Smooth muscle cell (in vitro differentiated cells): ENCODE measurements around the gene REPIN1. TPM values are rescaled to one million over a fixed set of nuclear protein-coding genes. Genes with fewer than 3 reads are reported as not detected.

Experiments
- DNase-seq: peaks from one replicate; lab custom pipeline; 2025; ENCODE audit not compliant: unreplicated experiment; lab: John Stamatoyannopoulos, UW
- H2AFZ ChIP-seq: fragments of 200-600 bp; sonication (generic); 2 replicates; pipeline ENCODE4 v1.6.0; 2016; ENCODE audit warnings: antibody characterized with exemption, low read depth, mild to moderate bottlenecking
- H3F3A ChIP-seq: fragments of 200-600 bp; sonication (generic); 2 replicates; pipeline ENCODE4 v1.6.0; 2017; ENCODE audit warnings: antibody characterized with exemption, low read depth
- H3K27ac ChIP-seq: fragments of 200-600 bp; sonication (generic); 2 replicates; pipeline ENCODE4 v1.5.1; 2016; ENCODE audit warnings: low read depth, mild to moderate bottlenecking
- H3K27me3 ChIP-seq: fragments of 200-600 bp; sonication (generic); 2 replicates; pipeline ENCODE4 v1.6.1; 2016; ENCODE audit warnings: low read depth, mild to moderate bottlenecking
- H3K36me3 ChIP-seq: fragments of 200-600 bp; sonication (generic); 2 replicates; pipeline ENCODE4 v1.5.1; 2016; ENCODE audit warnings: low read depth
- H3K4me1 ChIP-seq: fragments of 200-600 bp; sonication (generic); 2 replicates; pipeline ENCODE4 v1.5.1; 2016; ENCODE audit warnings: low read depth
- H3K4me2 ChIP-seq: fragments of 200-600 bp; sonication (generic); 2 replicates; pipeline ENCODE4 v1.6.0; 2016; ENCODE audit warnings: mild to moderate bottlenecking
- H3K4me3 ChIP-seq: fragments of 200-600 bp; sonication (generic); 2 replicates; pipeline ENCODE4 v1.5.1; 2016; ENCODE audit warnings: mild to moderate bottlenecking
- H3K79me2 ChIP-seq: fragments of 200-600 bp; sonication (generic); 2 replicates; pipeline ENCODE4 v1.6.0; 2016; ENCODE audit warnings: low read depth, mild to moderate bottlenecking
- H3K9ac ChIP-seq: fragments of 200-600 bp; sonication (generic); 2 replicates; pipeline ENCODE4 v1.6.0; 2016; ENCODE audit warnings: low read depth
- H3K9me3 ChIP-seq: fragments of 200-600 bp; sonication (generic); replicated peaks from 2 replicates; pipeline ENCODE4 v1.5.1; 2016; ENCODE audit warnings: low read depth
- H4K20me1 ChIP-seq: fragments of 200-600 bp; sonication (generic); 2 replicates; pipeline ENCODE4 v1.6.0; 2016; ENCODE audit warnings: low read depth
- WGBS: methylation state at CpG from one replicate; pipeline ENCODE4 v1.1.7; 2016; ENCODE audit warnings: low lambda C conversion rate; 5-methylcytosine and 5-hydroxymethylcytosine counted together
- polyA plus RNA-seq: library from polyadenylated mRNA; unstranded; fragments of >200 nt; fragmentation: Nextera tagmentation; extraction: Ambion mirVana; gene quantifications from 2 replicates; pipeline ENCODE4 v1.2.1, GENCODE V29; 2016
- total RNA-seq: library from RNA; depleted of rRNA; stranded (reverse); fragments of >200 nt; gene quantifications from 2 replicates; pipeline ENCODE4 v1.2.3, GENCODE V29; 2014
- TF ChIP-seq, protein P1 (sequence below): fragments of 200-600 bp; sonication (generic); IDR thresholded peaks from 2 replicates; pipeline ENCODE4 v1.5.1; 2017; ENCODE audit warnings: borderline replicate concordance, mild to moderate bottlenecking, antibody characterized with exemption; ENCODE audit not compliant: insufficient read depth, poor library complexity, severe bottlenecking

Gene REPIN1
- total and polyA plus RNA-seq, 2 experiments from 2014 or later: 55.5 to 60.9 TPM

DNA sequence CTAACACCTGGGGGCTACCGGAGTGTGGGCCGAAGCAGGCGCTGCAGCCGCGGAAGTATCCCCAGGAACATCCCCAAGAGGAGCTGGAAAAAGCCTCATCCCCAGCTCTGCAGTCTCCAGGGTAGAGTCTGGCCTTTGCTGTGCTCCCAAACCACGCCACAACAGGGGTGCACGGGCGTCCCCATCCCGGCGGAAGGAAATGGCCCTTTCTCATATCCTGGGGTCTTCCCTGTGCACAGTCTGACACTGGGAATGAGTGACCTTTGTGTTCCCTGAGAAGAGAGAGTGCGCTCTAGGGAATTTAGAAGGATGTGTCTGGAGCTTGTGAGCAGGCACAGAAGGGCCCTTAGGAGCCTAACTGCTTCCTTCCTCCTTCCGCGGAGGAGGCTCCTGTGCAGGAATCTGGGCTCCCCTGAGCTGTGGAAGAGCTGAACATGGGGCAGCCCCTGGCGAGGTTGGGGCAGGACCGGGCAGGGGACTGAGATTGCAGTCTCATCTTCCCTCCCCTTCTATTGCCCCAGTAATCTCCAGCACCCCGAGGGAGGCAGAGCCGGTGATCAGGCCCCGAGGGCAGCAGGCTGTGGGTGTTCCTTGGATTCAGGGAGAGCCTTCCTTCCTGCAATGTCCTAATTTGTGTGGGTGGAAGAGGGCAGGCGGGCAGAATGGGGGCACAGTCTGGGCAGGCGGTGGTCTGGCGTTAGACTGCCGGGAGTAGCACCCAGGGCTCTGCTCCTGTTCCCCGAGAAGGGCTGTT lies 1.3 kb downstream of the REPIN1 start:
- Histone ChIP-seq H4K20me1 (peaks cover 15% of the 10 kb centered on the region), H3K36me3 (no peaks in the 10 kb centered on the region), H3K27ac (peak overlapping the region; percentile 91), H3K9ac (peak overlapping the region; percentile 86), H3F3A (peaks cover 22% of the 10 kb centered on the region), H3K79me2 (peaks cover 26% of the 10 kb centered on the region), H2AFZ (no peak overlapping the region), H3K4me3 (peak overlapping the region; percentile 79), H3K4me2 (peak overlapping the region; percentile 97), H3K4me1 (peaks cover 21% of the 10 kb centered on the region), H3K27me3 (no peaks in the 10 kb centered on the region), H3K9me3 (no peaks in the 10 kb centered on the region)
- no peak for DNase-seq
- TF ChIP-seq, protein P1, sequence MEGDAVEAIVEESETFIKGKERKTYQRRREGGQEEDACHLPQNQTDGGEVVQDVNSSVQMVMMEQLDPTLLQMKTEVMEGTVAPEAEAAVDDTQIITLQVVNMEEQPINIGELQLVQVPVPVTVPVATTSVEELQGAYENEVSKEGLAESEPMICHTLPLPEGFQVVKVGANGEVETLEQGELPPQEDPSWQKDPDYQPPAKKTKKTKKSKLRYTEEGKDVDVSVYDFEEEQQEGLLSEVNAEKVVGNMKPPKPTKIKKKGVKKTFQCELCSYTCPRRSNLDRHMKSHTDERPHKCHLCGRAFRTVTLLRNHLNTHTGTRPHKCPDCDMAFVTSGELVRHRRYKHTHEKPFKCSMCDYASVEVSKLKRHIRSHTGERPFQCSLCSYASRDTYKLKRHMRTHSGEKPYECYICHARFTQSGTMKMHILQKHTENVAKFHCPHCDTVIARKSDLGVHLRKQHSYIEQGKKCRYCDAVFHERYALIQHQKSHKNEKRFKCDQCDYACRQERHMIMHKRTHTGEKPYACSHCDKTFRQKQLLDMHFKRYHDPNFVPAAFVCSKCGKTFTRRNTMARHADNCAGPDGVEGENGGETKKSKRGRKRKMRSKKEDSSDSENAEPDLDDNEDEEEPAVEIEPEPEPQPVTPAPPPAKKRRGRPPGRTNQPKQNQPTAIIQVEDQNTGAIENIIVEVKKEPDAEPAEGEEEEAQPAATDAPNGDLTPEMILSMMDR: no peak
- WGBS: 45% methylated on average over 23 of the region's 23 CpGs

DNA sequence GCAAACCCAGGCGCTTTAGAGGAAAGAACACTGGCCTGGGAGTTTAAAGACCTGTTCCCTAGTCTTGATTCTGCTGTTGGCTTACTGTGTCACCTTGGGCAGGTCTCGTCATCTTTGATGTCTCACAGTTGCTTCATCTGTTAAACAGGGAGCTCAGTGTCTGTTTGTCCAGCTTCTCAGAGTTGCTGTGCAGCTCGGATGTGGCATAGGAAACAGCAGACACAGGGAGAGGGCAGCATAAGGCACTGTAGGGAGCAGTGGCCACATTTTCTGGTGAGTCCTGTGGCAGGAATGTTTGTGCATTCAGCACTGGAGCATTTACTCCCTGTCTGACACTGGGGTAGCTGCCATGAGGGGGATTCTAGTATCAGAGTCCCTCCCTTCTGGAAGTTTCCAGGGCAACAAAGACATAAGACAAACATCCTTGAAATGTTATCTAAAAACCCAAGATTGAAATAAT lies 2.0 kb downstream of the REPIN1 start:
- Histone ChIP-seq H3K79me2 (peaks cover 31% of the 10 kb centered on the region), H3K9ac (peak overlapping the region; percentile 86), H3K4me3 (peak overlapping the region; percentile 79), H3K4me2 (peak overlapping the region; percentile 97), H3K27me3 (no peaks in the 10 kb centered on the region), H3K9me3 (no peaks in the 10 kb centered on the region), H3F3A (peaks cover 22% of the 10 kb centered on the region), H3K4me1 (peaks cover 21% of the 10 kb centered on the region), H4K20me1 (peaks cover 15% of the 10 kb centered on the region), H3K36me3 (no peaks in the 10 kb centered on the region), H2AFZ (no peak overlapping the region), H3K27ac (peak overlapping the region; percentile 91)
- TF ChIP-seq, protein P1: no peak
- DNase-seq: no peak
- 60% methylated on average over 3 of the region's 3 CpGs for WGBS

DNA sequence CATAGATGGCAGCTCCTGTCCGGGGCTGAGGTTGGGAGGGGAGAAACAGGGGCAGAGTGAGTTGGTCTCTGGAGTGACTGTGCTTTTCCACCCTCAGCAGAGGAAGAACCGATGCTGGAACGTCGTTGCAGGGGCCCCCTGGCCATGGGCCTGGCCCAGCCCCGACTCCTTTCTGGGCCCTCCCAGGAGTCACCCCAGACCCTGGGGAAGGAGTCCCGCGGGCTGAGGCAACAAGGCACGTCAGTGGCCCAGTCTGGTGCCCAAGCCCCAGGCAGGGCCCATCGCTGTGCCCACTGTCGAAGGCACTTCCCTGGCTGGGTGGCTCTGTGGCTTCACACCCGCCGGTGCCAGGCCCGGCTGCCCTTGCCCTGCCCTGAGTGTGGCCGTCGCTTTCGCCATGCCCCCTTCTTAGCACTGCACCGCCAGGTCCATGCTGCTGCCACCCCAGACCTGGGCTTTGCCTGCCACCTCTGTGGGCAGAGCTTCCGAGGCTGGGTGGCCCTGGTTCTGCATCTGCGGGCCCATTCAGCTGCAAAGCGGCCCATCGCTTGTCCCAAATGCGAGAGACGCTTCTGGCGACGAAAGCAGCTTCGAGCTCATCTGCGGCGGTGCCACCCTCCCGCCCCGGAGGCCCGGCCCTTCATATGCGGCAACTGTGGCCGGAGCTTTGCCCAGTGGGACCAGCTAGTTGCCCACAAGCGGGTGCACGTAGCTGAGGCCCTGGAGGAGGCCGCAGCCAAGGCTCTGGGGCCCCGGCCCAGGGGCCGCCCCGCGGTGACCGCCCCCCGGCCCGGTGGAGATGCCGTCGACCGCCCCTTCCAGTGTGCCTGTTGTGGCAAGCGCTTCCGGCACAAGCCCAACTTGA lies 2.7 kb downstream of the REPIN1 start:
- Histone ChIP-seq H3K79me2 (peaks cover 31% of the 10 kb centered on the region), H3K27ac (peak overlapping the region; percentile 91), H3K4me1 (peaks cover 21% of the 10 kb centered on the region), H3K9me3 (no peaks in the 10 kb centered on the region), H3K27me3 (no peaks in the 10 kb centered on the region), H3K9ac (peak overlapping the region; percentile 71), H3K4me2 (peak overlapping the region; percentile 97), H4K20me1 (peaks cover 15% of the 10 kb centered on the region), H3K4me3 (no peak overlapping the region), H2AFZ (no peak overlapping the region), H3K36me3 (no peaks in the 10 kb centered on the region), H3F3A (peaks cover 24% of the 10 kb centered on the region)
- 94% methylated on average over 33 of the region's 48 CpGs for WGBS
- TF ChIP-seq, protein P1: no peak
- no peak for DNase-seq
